Measurements from ENCODE around the gene OR1E2. TPM values are rescaled to one million over a fixed set of nuclear protein-coding genes. Genes with fewer than 3 reads are reported as not detected.

The OR1E2 gene
- total and polyA plus RNA-seq, 2 of the 13 experiments (the other 11 are each of a cell fraction or from before 2014, with no cell fraction given) = not detected

- Histone ChIP-seq H2AFZ (ENCODE audit: low read length) (peak overlapping the region; percentile 92), H3K9ac (ENCODE audit: insufficient read depth, low read depth, low read length) (peak overlapping the region; percentile 56; the same call in 1 of the 2 replicates), H4K20me1 (ENCODE audit: insufficient read depth, low read length) (no peaks in the 10 kb centered on the region), H3K4me3 (replicated peaks in 1 of 3; ENCODE audit: insufficient read depth in 1 of 3, low read depth in 2 of 3, low read length in 3 of 3) (no peak overlapping the region), H3K4me2 (ENCODE audit: low read depth, low read length) (0 out of 2 replicates have a peak overlapping the region, but pooled peaks have one; percentile 0), H3K27me3 (ENCODE audit: control insufficient read depth in 1 of 2, insufficient read depth in 2 of 2, low read length in 2 of 2) (peaks cover 0 to 3% of the 10 kb centered on the region in 2 experiments; a peak in 1 of 5 replicates), H3K27ac (ENCODE audit: extremely low read length, insufficient read depth, low read length) (no peak overlapping the region), H3K4me1 (ENCODE audit: insufficient read depth, low read length) (peaks cover 44% of the 10 kb centered on the region), H3K9me3 (ENCODE audit: low read length) (no peaks in the 10 kb centered on the region), H3K79me2 (ENCODE audit: insufficient read depth, low read length) (no peaks in the 10 kb centered on the region), H3K36me3 (replicated peaks in 1 of 2; ENCODE audit: control insufficient read depth in 1 of 2, insufficient read depth in 2 of 2, low read length in 2 of 2) (no peaks in the 10 kb centered on the region)
- in situ Hi-C loops (cut with HindIII; ENCODE audit: extremely low pct_ligation_motif_present, low pct_unique_long_range_greater_than_20kb) = no loop called here
- BruUV-seq (replicated peaks) = no TSS peak
- FAIRE-seq (no peak), DNase-seq (ENCODE audit: low spot score) (no peak), ATAC-seq (no peak)
- POLR2A ChIA-PET = no interaction called here
- CTCF ChIA-PET (ENCODE audit: low intra/inter-chr PET ratio, low total read pairs) = no interaction called here
- no peak for TF ChIP-seq ZNF792 (CRISPR knock-in tag; IDR thresholded peaks at IDR 0.05)
- TF ChIP-seq SMAD9 (CRISPR knock-in tag; IDR thresholded peaks at IDR 0.05) = no peak
- no peak for TF ChIP-seq NRL (CRISPR knock-in tag; IDR thresholded peaks at IDR 0.05; ENCODE audit: borderline replicate concordance)
- WGBS (ENCODE audit: low lambda C conversion rate) = 44% methylated on average over 4 of the region's 4 CpGs
- intact Hi-C loops (cut with micrococcal nuclease; ENCODE audit: unreplicated experiment) = no loop called here
These were observed 41.6 kb upstream of the OR1E2 start for GRCh38 chr17:3475251-3475685.

GRCh38 chr17:3474212-3474611, 40.6 kb upstream of the OR1E2 start:
- intact Hi-C loops (cut with micrococcal nuclease; ENCODE audit: unreplicated experiment) (loop anchor here (5.0 kb wide), 1 partner anchor 58 kb away; no protein-coding TSS in a partner anchor), in situ Hi-C loops (cut with HindIII; ENCODE audit: extremely low pct_ligation_motif_present, low pct_unique_long_range_greater_than_20kb) (no loop called here)
- no peaks in the 10 kb centered on the region for H3K9me3 ChIP-seq (ENCODE audit: low read length)
- H3K79me2 ChIP-seq (ENCODE audit: insufficient read depth, low read length) = no peaks in the 10 kb centered on the region
- H2AFZ ChIP-seq (ENCODE audit: low read length) = no peak overlapping the region
- peak overlapping the region in 2 of 3 experiments; percentile 9 to 12; a peak in 1 of 6 replicates for H3K4me3 ChIP-seq (replicated peaks in 1 of 3; ENCODE audit: insufficient read depth in 1 of 3, low read depth in 2 of 3, low read length in 3 of 3)
- ChIA-PET CTCF (ENCODE audit: low intra/inter-chr PET ratio, low total read pairs) (no interaction called here), POLR2A (interaction anchor here (0.7 kb wide), 1 partner anchor 26 kb away, joined by 3 read pairs; no protein-coding TSS in a partner anchor)
- H3K27ac ChIP-seq (ENCODE audit: extremely low read length, insufficient read depth, low read length) = peak overlapping the region; percentile 90
- H3K27me3 ChIP-seq (ENCODE audit: control insufficient read depth in 1 of 2, insufficient read depth in 2 of 2, low read length in 2 of 2) = no peaks in the 10 kb centered on the region; a peak in 1 of 5 replicates
- WGBS (ENCODE audit: low lambda C conversion rate) = 0% methylated on average over 3 of the region's 3 CpGs
- ATAC-seq = peak; percentile 98
- H4K20me1 ChIP-seq (ENCODE audit: insufficient read depth, low read length) = no peaks in the 10 kb centered on the region
- peak overlapping the region; percentile 62 for H3K9ac ChIP-seq (ENCODE audit: insufficient read depth, low read depth, low read length)
- BruUV-seq (replicated peaks) = no TSS peak
- DNase-seq (ENCODE audit: low spot score) = peak; percentile 81
- peaks cover 44% of the 10 kb centered on the region for H3K4me1 ChIP-seq (ENCODE audit: insufficient read depth, low read length)
- peak; percentile 85 for FAIRE-seq
- no peaks in the 10 kb centered on the region for H3K36me3 ChIP-seq (replicated peaks in 1 of 2; ENCODE audit: control insufficient read depth in 1 of 2, insufficient read depth in 2 of 2, low read length in 2 of 2)
- peak overlapping the region; percentile 54 for H3K4me2 ChIP-seq (ENCODE audit: low read depth, low read length)
- TF ChIP-seq ZNF512 (CRISPR knock-in tag; IDR thresholded peaks at IDR 0.05) (no peak), DRAP1 (CRISPR knock-in tag; IDR thresholded peaks at IDR 0.05) (0 out of 2 replicates have a peak, but pooled peaks have one; percentile 9), ATF4 (CRISPR knock-in tag; IDR thresholded peaks at IDR 0.05) (peak in 1 of 2 experiments; percentile 89; a peak in 2 of 4 replicates), ZNF713 (CRISPR knock-in tag; IDR thresholded peaks at IDR 0.05) (no peak), ASH2L (IDR thresholded peaks at IDR 0.05; ENCODE audit: insufficient read length, low read depth, low read length) (peak; percentile 84), CAMTA2 (CRISPR knock-in tag; IDR thresholded peaks at IDR 0.05; ENCODE audit: borderline replicate concordance) (no peak), BHLHE40 (IDR thresholded peaks at IDR 0.05; ENCODE audit: low read length) (no peak), TARDBP (CRISPR knock-in tag; IDR thresholded peaks at IDR 0.05) (no peak; the same call in 1 of the 2 replicates), ELK4 (CRISPR knock-in tag; IDR thresholded peaks at IDR 0.05; ENCODE audit: borderline replicate concordance) (no peak), SAFB2 (CRISPR knock-in tag; IDR thresholded peaks at IDR 0.05; ENCODE audit: borderline replicate concordance, low read depth) (no peak)
